Fibroblast of lung (primary cell): ENCODE measurements around the gene GNAS. TPM values are rescaled to one million over a fixed set of nuclear protein-coding genes. Genes with fewer than 3 reads are reported as not detected.

Experiments used
- DNase-seq, 2 donors: peaks; one replicate each; pipeline versions ENCODE4 v3.0.0 to v3.0.0-alpha.2; 2010; ENCODE audit warnings: low read depth in 2 of 2
- H2AFZ ChIP-seq: 2 replicates; pipeline ENCODE4 v1.5.1; 2012; ENCODE audit warnings: low read length, control low read depth, inconsistent platforms
- H3K27ac ChIP-seq: 2 replicates; pipeline ENCODE4 v1.5.1; 2011; ENCODE audit warnings: low read length, control low read depth; ENCODE audit not compliant: insufficient read depth
- H3K27me3 ChIP-seq: 2 replicates; pipeline ENCODE4 v1.5.1; 2011; ENCODE audit warnings: mild to moderate bottlenecking, low read length; ENCODE audit not compliant: control insufficient read depth, insufficient read depth
- H3K36me3 ChIP-seq: 2 replicates; pipeline ENCODE4 v1.5.1; 2011; ENCODE audit warnings: low read length; ENCODE audit not compliant: control insufficient read depth, insufficient read depth
- H3K4me1 ChIP-seq: 2 replicates; pipeline ENCODE4 v1.5.1; 2011; ENCODE audit warnings: low read length; ENCODE audit not compliant: control insufficient read depth, insufficient read depth; ENCODE audit errors: extremely low read depth
- H3K4me2 ChIP-seq: 2 replicates; pipeline ENCODE4 v1.5.1; 2011; ENCODE audit warnings: low read length, control low read depth; ENCODE audit not compliant: insufficient read depth; ENCODE audit errors: extremely low read depth
- H3K4me3 ChIP-seq, 4 experiments: fragments of 200-600 bp in 1 of 4; sonication (generic) in 1 of 4; replicated peaks in 1 of 4; 2 replicates each; pipeline ENCODE4 v1.5.1; 2011 to 2016; ENCODE audit warnings: low read length in 4 of 4, low read depth in 3 of 4, mild to moderate bottlenecking in 3 of 4, control low read depth in 2 of 4, inconsistent platforms in 1 of 4, mixed read lengths in 1 of 4; ENCODE audit not compliant: insufficient read depth in 1 of 4; ENCODE audit errors: control extremely low read depth in 1 of 4
- H3K79me2 ChIP-seq: 2 replicates; pipeline ENCODE4 v1.5.1; 2012; ENCODE audit warnings: mild to moderate bottlenecking, low read length, inconsistent platforms; ENCODE audit not compliant: control insufficient read depth, insufficient read depth
- H3K9ac ChIP-seq: 2 replicates; pipeline ENCODE4 v1.5.1; 2011; ENCODE audit warnings: mild to moderate bottlenecking, low read length, control low read depth; ENCODE audit not compliant: insufficient read depth
- H3K9me3 ChIP-seq: 2 replicates; pipeline ENCODE4 v1.5.1; 2012; ENCODE audit warnings: low read depth, low read length; ENCODE audit not compliant: control insufficient read depth, insufficient read depth
- H4K20me1 ChIP-seq: 2 replicates; pipeline ENCODE4 v1.5.1; 2011; ENCODE audit warnings: low read length; ENCODE audit not compliant: control insufficient read depth, insufficient read depth; ENCODE audit errors: extremely low read depth
- CTCF ChIP-seq, 2 donors: IDR thresholded peaks in 1 of 2; conservative IDR thresholded peaks in 1 of 2; 1 replicate in 1 of 2; 2 replicates in 1 of 2; pipeline ENCODE4 v1.5.1; 2011 to 2012; ENCODE audit warnings: low read length in 2 of 2, control low read depth in 1 of 2, inconsistent platforms in 1 of 2, low read depth in 1 of 2, mild to moderate bottlenecking in 1 of 2
- EZH2 ChIP-seq: IDR thresholded peaks from 2 replicates; pipeline ENCODE4 v1.5.1; 2012; ENCODE audit warnings: low read length, control low read depth, mild to moderate bottlenecking; ENCODE audit errors: missing control alignments
- polyA plus RNA-seq, 2 donors: library from polyadenylated mRNA; depleted of rRNA in 1 of 2; stranded (reverse) in 1 of 2; unstranded in 1 of 2; fragments of >200 nt; gene quantifications; 2 replicates each; pipeline ENCODE4 v1.2.1, GENCODE V29; 2011 to 2012; ENCODE audit warnings: missing spikeins in 1 of 2
- total RNA-seq: library from RNA; depleted of rRNA; stranded (reverse); fragments of >200 nt; gene quantifications from 2 replicates; pipeline ENCODE4 v1.2.1, GENCODE V29; 2014

GNAS gene
- total and polyA plus RNA-seq, 2 donors (not counting 1 experiment from before 2014, with no cell fraction given): 421 to 1,357 TPM

DNA sequence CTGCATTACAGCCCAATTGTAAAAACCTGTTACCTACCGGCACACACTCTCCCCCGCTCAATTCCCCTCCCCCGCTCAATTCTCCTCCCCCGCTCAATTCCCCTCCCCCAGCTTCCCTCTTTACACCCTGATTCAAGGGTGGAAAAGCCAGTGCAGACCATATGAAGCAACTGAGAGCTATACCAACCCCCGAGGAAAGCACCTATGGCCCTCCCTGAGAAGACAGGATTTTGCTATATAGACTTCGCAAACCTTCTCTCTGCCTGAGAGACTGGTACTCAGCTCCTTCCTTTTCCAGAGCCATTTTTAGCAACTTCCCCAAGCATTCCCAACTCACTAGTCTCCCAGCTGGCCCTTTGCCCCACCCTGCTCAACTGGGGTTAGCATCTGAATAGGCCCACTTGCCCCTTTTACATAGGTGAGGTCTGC lies 9.4 kb upstream of the GNAS start:
- Histone ChIP-seq H3K9ac (no peak overlapping the region), H3K4me2 (no peak overlapping the region), H3K79me2 (no peaks in the 10 kb centered on the region), H3K27me3 (peaks cover 17% of the 10 kb centered on the region), H3K4me3 (no peak overlapping the region), H3K36me3 (no peaks in the 10 kb centered on the region), H2AFZ (no peak overlapping the region), H3K9me3 (no peaks in the 10 kb centered on the region), H4K20me1 (no peaks in the 10 kb centered on the region), H3K4me1 (no peaks in the 10 kb centered on the region), H3K27ac (no peak overlapping the region)
- DNase-seq: no peak
- TF ChIP-seq CTCF (conservative IDR thresholded peaks at IDR 0.05 in 1 of 2, IDR thresholded peaks at IDR 0.05 in 1 of 2; ENCODE audit: low read depth in 1 of 2, low read length in 2 of 2) (no peak), EZH2 (no peak)

DNA sequence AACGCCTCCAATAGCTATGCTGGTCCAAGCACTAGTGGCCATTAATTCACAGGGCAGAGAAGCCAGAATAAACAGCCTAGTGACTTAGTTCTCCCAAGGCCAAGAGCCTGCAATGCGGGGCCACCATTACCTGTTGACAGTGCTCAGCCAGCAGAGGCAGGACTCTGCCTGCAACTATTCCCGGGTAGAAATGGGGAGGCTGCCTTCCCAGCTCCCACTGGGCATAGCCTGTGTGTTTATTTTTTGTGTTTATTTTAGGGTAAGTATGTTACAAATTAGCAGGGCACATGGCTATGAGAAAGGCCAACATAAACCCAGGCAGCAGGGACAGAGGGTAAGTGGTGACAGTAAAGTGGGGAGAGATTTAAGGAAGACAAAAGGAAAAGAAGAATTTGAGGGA lies 6.8 kb upstream of the GNAS start:
- Histone ChIP-seq H3K27ac (no peak overlapping the region), H3K4me2 (no peak overlapping the region), H3K4me1 (no peaks in the 10 kb centered on the region), H3K79me2 (no peaks in the 10 kb centered on the region), H3K27me3 (peaks cover 8% of the 10 kb centered on the region), H3K36me3 (no peaks in the 10 kb centered on the region), H3K9ac (no peak overlapping the region), H4K20me1 (no peaks in the 10 kb centered on the region), H2AFZ (no peak overlapping the region), H3K9me3 (no peaks in the 10 kb centered on the region), H3K4me3 (no peak overlapping the region)
- DNase-seq: no peak
- TF ChIP-seq CTCF (conservative IDR thresholded peaks at IDR 0.05 in 1 of 2, IDR thresholded peaks at IDR 0.05 in 1 of 2; ENCODE audit: low read depth in 1 of 2, low read length in 2 of 2) (no peak), EZH2 (no peak)

- Histone ChIP-seq H2AFZ (no peak overlapping the region), H3K27ac (no peak overlapping the region)
- no peak for TF ChIP-seq EZH2
- TF ChIP-seq CTCF (conservative IDR thresholded peaks at IDR 0.05 in 1 of 2, IDR thresholded peaks at IDR 0.05 in 1 of 2; ENCODE audit: low read depth in 1 of 2, low read length in 2 of 2): no peak
These were observed 5.1 kb upstream of the GNAS start for GRCh38 chr20:58847463-58847862.

More at GRCh38 chr20:58847463-58847862, 5.1 kb upstream of the GNAS start:
- Histone ChIP-seq H3K36me3 (no peaks in the 10 kb centered on the region), H3K4me1 (no peaks in the 10 kb centered on the region), H3K9ac (no peak overlapping the region), H3K4me2 (no peak overlapping the region), H3K9me3 (no peaks in the 10 kb centered on the region), H3K4me3 (no peak overlapping the region), H4K20me1 (no peaks in the 10 kb centered on the region), H3K79me2 (no peaks in the 10 kb centered on the region), H3K27me3 (no peaks in the 10 kb centered on the region)
- no peak for DNase-seq
